GM12878 (cell line): Measurements from ENCODE around the gene HPF1. TPM values are rescaled to one million over a fixed set of nuclear protein-coding genes. Genes with fewer than 3 reads are reported as not detected.

Source experiments
- ATAC-seq: fragments of 200-7000 bp; cut with Tn5 transposase; 3 replicates; pipeline ENCODE4 v1.9.1; 2020; ENCODE audit warnings: mild to moderate bottlenecking, moderate library complexity
- BruUV-seq: library from RNA; stranded (reverse); fragments of 400-500 nt; replicated peaks from 2 replicates; lab custom pipeline; 2021; lab: Mats Ljungman, UMichigan
- CTCF ChIA-PET: fragments of 300-600 bp; sonication (Branson Sonifier 250); formaldehyde crosslinking; extraction: SDS; loops from one replicate; lab custom pipeline; 2021; ENCODE audit warnings: inconsistent platforms; lab: Yijun Ruan, JAX
- POLR2A ChIA-PET: fragments of 350-600 bp; formaldehyde crosslinking; extraction: SDS; loops from one replicate; lab custom pipeline; 2021; ENCODE audit warnings: inconsistent platforms; lab: Charles Lee
- RAD21 ChIA-PET: fragments of 300-600 bp; sonication (Branson Sonifier 250); formaldehyde crosslinking; loops from one replicate; lab custom pipeline; 2023; ENCODE audit warnings: antibody characterized with exemption; ENCODE audit not compliant: unreplicated experiment; lab: Charles Lee
- SMC1A ChIA-PET: fragments of 300-600 bp; sonication (Branson Sonifier 250); formaldehyde crosslinking; loops from one replicate; lab custom pipeline; 2023; ENCODE audit not compliant: unreplicated experiment, uncharacterized antibody; lab: Charles Lee
- DNase-seq: peaks from one replicate; pipeline ENCODE4 v3.0.0-alpha.2; 2011; ENCODE audit warnings: low read depth, low spot score
- FAIRE-seq: peaks from 3 replicates; lab custom pipeline; 2011; peaks lifted over from hg19 to GRCh38; lab: Jason Lieb, UNC
- H2AFZ ChIP-seq: 2 replicates; pipeline ENCODE4 v1.6.0; 2011; ENCODE audit warnings: low read depth, low read length, control low read depth; ENCODE audit not compliant: control insufficient read depth
- H3K27ac ChIP-seq: 2 replicates; pipeline ENCODE4 v1.5.1; 2011; ENCODE audit warnings: control low read depth; ENCODE audit not compliant: control insufficient read depth, insufficient read depth
- H3K27me3 ChIP-seq, 2 experiments: replicated peaks in 1 of 2; 2 replicates each; pipeline versions ENCODE4 v1.6.0 to v1.6.1; 2011; ENCODE audit warnings: low read length in 1 of 2; ENCODE audit not compliant: control insufficient read depth in 2 of 2, insufficient read depth in 2 of 2
- H3K36me3 ChIP-seq, 2 experiments: 2 replicates each; pipeline ENCODE4 v1.5.1; 2011; ENCODE audit warnings: low read length in 1 of 2; ENCODE audit not compliant: control insufficient read depth in 2 of 2, insufficient read depth in 2 of 2
- H3K4me1 ChIP-seq: 2 replicates; pipeline ENCODE4 v1.6.1; 2011; ENCODE audit warnings: mild to moderate bottlenecking, low read length, moderate library complexity, mixed read lengths; ENCODE audit not compliant: control insufficient read depth, insufficient read depth
- H3K4me2 ChIP-seq: 2 replicates; pipeline ENCODE4 v1.6.0; 2011; ENCODE audit warnings: control low read depth; ENCODE audit not compliant: control insufficient read depth, insufficient read depth
- H3K4me3 ChIP-seq: fragments of 200-600 bp; sonication (generic); 2 replicates; pipeline ENCODE4 v1.5.1; 2016
- H3K79me2 ChIP-seq: 2 replicates; pipeline ENCODE4 v1.6.0; 2011; ENCODE audit warnings: low read length; ENCODE audit not compliant: control insufficient read depth, insufficient read depth
- H3K9ac ChIP-seq: 2 replicates; pipeline ENCODE4 v1.8.0; 2011; ENCODE audit warnings: low read length, control low read depth, mixed read lengths; ENCODE audit not compliant: control insufficient read depth, insufficient read depth
- H3K9me3 ChIP-seq: replicated peaks from 3 replicates; pipeline ENCODE4 v1.5.1; 2011; ENCODE audit warnings: mild to moderate bottlenecking, low read length; ENCODE audit not compliant: control insufficient read depth, insufficient read depth
- H4K20me1 ChIP-seq: 2 replicates; pipeline ENCODE4 v1.6.0; 2011; ENCODE audit not compliant: control insufficient read depth, insufficient read depth
- CEBPB ChIP-seq, 2 experiments: fragments of 150-350 bp in 1 of 2; IDR thresholded peaks; 2 replicates each; pipeline ENCODE4 v1.6.1; 2012 to 2014; ENCODE audit warnings: low read depth in 2 of 2, low read length in 2 of 2, borderline replicate concordance in 1 of 2, inconsistent platforms in 1 of 2
- GABPA ChIP-seq: IDR thresholded peaks from 2 replicates; pipeline ENCODE4 v1.6.1; 2014; ENCODE audit warnings: antibody characterized with exemption, low read depth, mild to moderate bottlenecking, inconsistent platforms
- HDAC2 ChIP-seq: fragments of 200-600 bp; sonication (generic); IDR thresholded peaks from 2 replicates; pipeline ENCODE4 v1.6.1; 2017
- HDAC6 ChIP-seq: fragments of 200-600 bp; sonication (generic); IDR thresholded peaks from one replicate; pipeline ENCODE4 v1.8.0; 2017; ENCODE audit warnings: antibody characterized with exemption; ENCODE audit not compliant: unreplicated experiment
- ZBED1 ChIP-seq: IDR thresholded peaks from 2 replicates; pipeline ENCODE4 v1.6.1; 2016; ENCODE audit warnings: borderline replicate concordance
- WGBS: methylation state at CpG from one replicate; pipeline ENCODE4 v1.1.6; 2016; ENCODE audit warnings: low lambda C conversion rate; ENCODE audit not compliant: insufficient replicate concordance, insufficient coverage; ENCODE audit errors: missing lambda C conversion rate; 5-methylcytosine and 5-hydroxymethylcytosine counted together
- in situ Hi-C: fragments of 300-500 bp; cut with MboI; formaldehyde crosslinking; loops from 9 replicates; pipeline ENCODE4 v1.14.3; 2018; ENCODE audit warnings: mixed read lengths
- intact Hi-C: fragments of 100-400 bp; cut with micrococcal nuclease; formaldehyde crosslinking; loops from one replicate; pipeline ENCODE4 v1.14.2; 2022; ENCODE audit not compliant: unreplicated experiment
- polyA plus RNA-seq, 11 experiments: library from polyadenylated mRNA; depleted of rRNA in 4 of 11; unstranded in 6 of 11; stranded (reverse) in 5 of 11; fragments of >200 nt; fragmentation: Nextera tagmentation in 4 of 11; fragmentation: Illumina TruSeq in 1 of 11; extraction: Ambion mirVana in 4 of 11; extraction: Trizol in 1 of 11; gene quantifications; 1 replicate in 1 of 11; 2 replicates in 10 of 11; pipeline versions ENCODE4 v1.2.1 to v1.2.3, GENCODE V29; 2011 to 2016; ENCODE audit warnings: inconsistent platforms in 2 of 11, missing spikeins in 2 of 11, low read depth in 1 of 11
- total RNA-seq, 4 experiments: library from RNA; depleted of rRNA in 3 of 4; stranded (reverse); fragments of >200 nt in 3 of 4; fragmentation: Illumina TruSeq in 1 of 4; extraction: Trizol in 1 of 4; gene quantifications; 2 replicates each; pipeline versions ENCODE4 v1.2.1 to v1.2.3, GENCODE V29; 2013 to 2021
- TF ChIP-seq, protein P1 (sequence below): fragments of 450-650 bp; IDR thresholded peaks from 2 replicates; pipeline ENCODE4 v1.6.1; 2017; ENCODE audit warnings: mild to moderate bottlenecking

The HPF1 gene
- total and polyA plus RNA-seq, 10 of the 15 experiments (the other 5 are each of a cell fraction or from before 2014, with no cell fraction given), result 31.2 to 93.5 (median 48.7) TPM

DNA sequence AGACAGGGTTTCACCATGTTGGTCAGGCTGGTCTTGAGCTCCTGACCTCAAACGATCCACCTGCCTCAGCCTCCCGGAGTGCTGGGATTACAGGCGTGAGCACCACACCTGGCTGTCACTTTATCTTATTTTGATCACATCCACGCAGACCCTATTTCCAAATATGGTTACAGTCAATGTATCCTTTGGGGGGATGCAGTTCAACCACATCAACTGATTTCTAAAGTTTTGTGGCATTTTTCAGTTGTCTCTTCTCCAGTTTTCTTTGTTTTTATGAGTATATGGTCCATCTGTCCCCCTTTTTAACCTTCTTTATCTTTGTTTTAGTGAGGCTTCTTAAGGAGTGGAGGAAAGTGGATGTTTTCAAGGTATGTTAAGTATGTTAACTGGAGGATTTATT lies 4.1 kb upstream of the HPF1 start:
- in situ Hi-C loops, result no loop called here

More for the DNA sequence above, 4.1 kb upstream of the HPF1 start:
- no peak overlapping the region for H2AFZ ChIP-seq
- H3K79me2 ChIP-seq, result no peaks in the 10 kb centered on the region; the same call in 1 of the 2 replicates
- ChIA-PET SMC1A (no interaction called here), RAD21 (no interaction called here), POLR2A (no interaction called here), CTCF (interaction anchor here (1.0 to 1.1 kb wide), 2 partner anchors 64 to 265 kb away, joined by 3 read pairs; no protein-coding TSS in a partner anchor)
- no peaks in the 10 kb centered on the region for H3K4me1 ChIP-seq
- H3K27me3 ChIP-seq, result no peaks in the 10 kb centered on the region
- WGBS, result 32% methylated on average over 4 of the region's 4 CpGs
- ATAC-seq (no peak), DNase-seq (no peak), FAIRE-seq (no peak)
- H4K20me1 ChIP-seq, result no peaks in the 10 kb centered on the region
- no peaks in the 10 kb centered on the region for H3K36me3 ChIP-seq
- no peak overlapping the region for H3K4me2 ChIP-seq
- H3K9me3 ChIP-seq, result no peaks in the 10 kb centered on the region
- no TSS peak for BruUV-seq
- intact Hi-C loops, result no loop called here
- H3K9ac ChIP-seq, result no peak overlapping the region
- H3K27ac ChIP-seq, result no peak overlapping the region
- TF ChIP-seq ZBED1, result no peak
- no peak for TF ChIP-seq HDAC6
- no peak for TF ChIP-seq HDAC2
- TF ChIP-seq CEBPB (IDR thresholded peaks at IDR 0.05; ENCODE audit: borderline replicate concordance in 1 of 2, low read depth in 2 of 2, low read length in 2 of 2), result no peak
- TF ChIP-seq GABPA, result no peak
- TF ChIP-seq, protein P1, sequence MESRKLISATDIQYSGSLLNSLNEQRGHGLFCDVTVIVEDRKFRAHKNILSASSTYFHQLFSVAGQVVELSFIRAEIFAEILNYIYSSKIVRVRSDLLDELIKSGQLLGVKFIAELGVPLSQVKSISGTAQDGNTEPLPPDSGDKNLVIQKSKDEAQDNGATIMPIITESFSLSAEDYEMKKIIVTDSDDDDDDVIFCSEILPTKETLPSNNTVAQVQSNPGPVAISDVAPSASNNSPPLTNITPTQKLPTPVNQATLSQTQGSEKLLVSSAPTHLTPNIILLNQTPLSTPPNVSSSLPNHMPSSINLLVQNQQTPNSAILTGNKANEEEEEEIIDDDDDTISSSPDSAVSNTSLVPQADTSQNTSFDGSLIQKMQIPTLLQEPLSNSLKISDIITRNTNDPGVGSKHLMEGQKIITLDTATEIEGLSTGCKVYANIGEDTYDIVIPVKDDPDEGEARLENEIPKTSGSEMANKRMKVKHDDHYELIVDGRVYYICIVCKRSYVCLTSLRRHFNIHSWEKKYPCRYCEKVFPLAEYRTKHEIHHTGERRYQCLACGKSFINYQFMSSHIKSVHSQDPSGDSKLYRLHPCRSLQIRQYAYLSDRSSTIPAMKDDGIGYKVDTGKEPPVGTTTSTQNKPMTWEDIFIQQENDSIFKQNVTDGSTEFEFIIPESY, result no peak
- no peak overlapping the region for H3K4me3 ChIP-seq
